ENCODE data around the gene MRPL34. TPM values are rescaled to one million over a fixed set of nuclear protein-coding genes. Genes with fewer than 3 reads are reported as not detected.
A peak's percentile ranks its signal among the peaks of the same experiment; 100 is the strongest.

The MRPL34 gene
- total RNA-seq, 6 experiments from 2014 or later, result 63.5 to 363 (median 122) TPM

DNA sequence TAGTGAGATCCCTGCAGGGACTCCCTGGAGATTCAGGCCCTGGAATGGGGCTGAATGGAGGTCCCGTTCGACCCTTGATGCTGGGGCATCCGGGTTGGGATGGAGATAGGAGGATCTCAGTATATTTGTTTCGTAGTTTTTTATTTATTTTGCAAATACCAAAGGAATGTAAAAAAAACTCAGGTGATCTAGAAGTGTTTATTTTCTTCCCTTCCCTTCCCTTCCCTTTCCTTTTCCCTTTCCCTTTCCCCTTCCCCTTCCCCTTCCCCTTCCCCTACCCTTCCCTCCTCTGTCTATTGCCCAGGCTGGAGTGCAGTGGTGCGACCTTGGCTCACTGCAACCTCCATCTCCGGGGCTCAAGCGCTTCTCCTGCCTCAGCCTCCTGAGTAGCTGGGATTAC is 36.2 kb downstream of the MRPL34 start:
- no peak overlapping the region for H3K27ac ChIP-seq
- no peaks in the 10 kb centered on the region for H3K9me3 ChIP-seq
- ATAC-seq (no peak), DNase-seq (no peak)
- 79% methylated on average over 7 of the region's 7 CpGs for WGBS (ENCODE audit: insufficient coverage, low coverage, low lambda C conversion rate, missing lambda C conversion rate)
- H3K4me1 ChIP-seq, result peaks cover 0 to 13% (median 5%) of the 10 kb centered on the region in 4 donors
- no peaks in the 10 kb centered on the region for H3K27me3 ChIP-seq
- H3K36me3 ChIP-seq, result no peaks in the 10 kb centered on the region
- TF ChIP-seq, protein P1, sequence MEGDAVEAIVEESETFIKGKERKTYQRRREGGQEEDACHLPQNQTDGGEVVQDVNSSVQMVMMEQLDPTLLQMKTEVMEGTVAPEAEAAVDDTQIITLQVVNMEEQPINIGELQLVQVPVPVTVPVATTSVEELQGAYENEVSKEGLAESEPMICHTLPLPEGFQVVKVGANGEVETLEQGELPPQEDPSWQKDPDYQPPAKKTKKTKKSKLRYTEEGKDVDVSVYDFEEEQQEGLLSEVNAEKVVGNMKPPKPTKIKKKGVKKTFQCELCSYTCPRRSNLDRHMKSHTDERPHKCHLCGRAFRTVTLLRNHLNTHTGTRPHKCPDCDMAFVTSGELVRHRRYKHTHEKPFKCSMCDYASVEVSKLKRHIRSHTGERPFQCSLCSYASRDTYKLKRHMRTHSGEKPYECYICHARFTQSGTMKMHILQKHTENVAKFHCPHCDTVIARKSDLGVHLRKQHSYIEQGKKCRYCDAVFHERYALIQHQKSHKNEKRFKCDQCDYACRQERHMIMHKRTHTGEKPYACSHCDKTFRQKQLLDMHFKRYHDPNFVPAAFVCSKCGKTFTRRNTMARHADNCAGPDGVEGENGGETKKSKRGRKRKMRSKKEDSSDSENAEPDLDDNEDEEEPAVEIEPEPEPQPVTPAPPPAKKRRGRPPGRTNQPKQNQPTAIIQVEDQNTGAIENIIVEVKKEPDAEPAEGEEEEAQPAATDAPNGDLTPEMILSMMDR (IDR thresholded peaks at IDR 0.05), result no peak
- TF ChIP-seq POLR2A (IDR thresholded peaks at IDR 0.05), result no peak
- no peak overlapping the region for H3K4me3 ChIP-seq
- intact Hi-C loops (cut with DNase I), result loop anchor here in 1 of 2 donors (10.0 kb wide), 1 partner anchor 113 kb away; no protein-coding TSS in a partner anchor

DNA sequence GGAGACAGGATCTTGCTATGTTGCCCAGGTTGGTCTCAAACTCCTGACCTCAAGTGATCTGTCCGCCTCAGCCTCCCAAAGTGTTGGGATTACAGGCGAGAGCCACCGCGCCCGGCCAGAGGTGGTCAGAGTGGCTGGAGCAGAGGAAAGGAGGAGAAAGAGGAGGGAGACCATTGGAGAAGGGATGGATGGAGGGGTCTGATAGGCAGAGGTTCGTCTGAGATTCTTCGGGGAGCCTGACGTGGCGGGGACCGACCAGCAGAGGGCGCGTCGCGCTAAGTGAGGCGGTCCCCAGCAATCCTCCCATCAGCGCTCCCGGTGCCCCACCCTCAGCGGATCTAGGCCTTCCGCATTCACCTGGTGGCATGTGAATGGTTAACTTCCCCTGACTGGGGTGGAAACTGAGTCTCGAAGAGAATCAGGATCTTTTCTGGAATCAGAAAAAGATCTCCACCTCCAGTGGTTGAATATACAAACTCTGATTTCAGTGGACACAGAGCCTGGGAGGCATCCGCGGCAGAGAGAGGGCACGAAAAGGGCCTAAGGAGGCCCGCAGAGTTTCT is 40.5 kb downstream of the MRPL34 start:
- no peak overlapping the region for H3K27ac ChIP-seq
- H3K36me3 ChIP-seq, result no peaks in the 10 kb centered on the region
- DNase-seq, result peak in 2 of 3 donors; percentile 74 to 78
- peaks cover 0 to 3% (median 1%) of the 10 kb centered on the region in 4 donors for H3K4me1 ChIP-seq
- no peak overlapping the region for H3K4me3 ChIP-seq
- TF ChIP-seq, protein P1 (IDR thresholded peaks at IDR 0.05), result peak; percentile 91 to 97 (median 94)
- no peak for TF ChIP-seq POLR2A (IDR thresholded peaks at IDR 0.05)
- peak; percentile 90 to 95 (median 92) for ATAC-seq
- H3K27me3 ChIP-seq, result no peaks in the 10 kb centered on the region
- no peaks in the 10 kb centered on the region for H3K9me3 ChIP-seq
- 13% methylated on average over 21 of the region's 24 CpGs for WGBS (ENCODE audit: insufficient coverage, low coverage, low lambda C conversion rate, missing lambda C conversion rate)
- intact Hi-C loops (cut with DNase I), result loop anchor here (5.0 to 10.0 kb wide), 2 partner anchors 41 to 109 kb away; no protein-coding TSS in a partner anchor

DNA sequence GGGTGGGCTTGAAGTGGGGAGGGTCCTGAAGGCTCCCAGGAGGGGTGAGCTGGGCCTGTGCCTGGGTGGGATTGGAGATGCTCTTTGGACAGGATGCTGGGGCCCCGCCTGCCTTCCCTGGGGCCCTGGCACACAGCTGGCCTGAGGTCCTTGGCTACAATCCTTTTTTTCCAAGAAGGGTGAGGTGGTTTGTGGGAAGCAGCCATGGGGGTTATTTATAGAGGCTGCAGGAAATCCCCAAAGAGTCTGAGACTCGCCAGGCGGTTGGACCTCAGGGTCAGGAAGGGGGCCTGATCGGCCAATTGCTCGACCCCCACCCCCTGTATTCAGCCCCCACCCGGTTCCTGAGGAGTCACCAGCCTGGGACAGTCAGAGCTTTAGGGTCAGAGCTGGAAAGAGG is 41.7 kb downstream of the MRPL34 start:
- peak in 1 of 4 donors; percentile 11 for ATAC-seq
- no peak for TF ChIP-seq POLR2A (IDR thresholded peaks at IDR 0.05)
- TF ChIP-seq, protein P1 (IDR thresholded peaks at IDR 0.05), result no peak
- Histone ChIP-seq H3K9me3 (no peaks in the 10 kb centered on the region), H3K4me1 (no peaks in the 10 kb centered on the region), H3K4me3 (no peak overlapping the region), H3K27me3 (no peaks in the 10 kb centered on the region), H3K27ac (no peak overlapping the region), H3K36me3 (no peaks in the 10 kb centered on the region)
- DNase-seq, result no peak
- intact Hi-C loops (cut with DNase I), result loop anchor here (5.0 to 10.0 kb wide), 2 partner anchors 40 to 107 kb away; no protein-coding TSS in a partner anchor
- 17% methylated on average over 5 of the region's 6 CpGs for WGBS (ENCODE audit: insufficient coverage, low coverage, low lambda C conversion rate, missing lambda C conversion rate)

DNA sequence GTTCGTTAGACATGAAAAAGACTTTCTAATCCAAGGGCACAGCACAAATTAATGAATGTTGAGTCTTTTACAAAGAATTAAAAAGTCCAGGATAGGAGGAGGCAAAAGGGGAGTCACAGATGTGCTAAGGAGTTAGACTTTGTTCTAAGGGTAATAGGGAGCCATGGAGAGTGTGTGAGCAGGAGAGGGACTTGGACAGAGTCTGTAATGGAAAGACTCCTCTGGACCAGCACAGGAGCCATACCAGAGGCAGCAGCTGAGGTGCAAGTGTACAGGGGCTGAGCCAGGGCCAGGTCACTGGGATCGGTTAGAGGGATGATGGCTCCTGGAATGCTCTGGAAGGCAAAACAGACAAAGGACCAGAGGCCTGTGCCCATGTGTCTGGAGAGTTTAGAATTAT is 42.2 kb downstream of the MRPL34 start:
- Histone ChIP-seq H3K4me3 (no peak overlapping the region), H3K36me3 (no peaks in the 10 kb centered on the region), H3K27me3 (no peaks in the 10 kb centered on the region), H3K4me1 (no peaks in the 10 kb centered on the region), H3K9me3 (no peaks in the 10 kb centered on the region), H3K27ac (no peak overlapping the region)
- 17% methylated on average over 1 of the region's 2 CpGs for WGBS (ENCODE audit: insufficient coverage, low coverage, low lambda C conversion rate, missing lambda C conversion rate)
- TF ChIP-seq POLR2A (IDR thresholded peaks at IDR 0.05), result no peak
- TF ChIP-seq, protein P1 (IDR thresholded peaks at IDR 0.05), result no peak
- ATAC-seq, result no peak
- intact Hi-C loops (cut with DNase I), result loop anchor here (5.0 to 10.0 kb wide), 2 partner anchors 39 to 107 kb away; no protein-coding TSS in a partner anchor
- DNase-seq, result no peak

Data from right lobe of liver (tissue), 6 donors.